HG02840 (cell line): Measurements from ENCODE around the gene CEP95.
"Not testable (repeated sequence)": the region's sequence is repeated elsewhere in the genome, so short reads cannot be mapped to it uniquely, and the experiment has no call there.

ENCODE experiments used
- ATAC-seq: cut with Tn5 transposase; IDR thresholded peaks from one replicate; pipeline ENCODE4 v1.9.1; 2021; ENCODE audit warnings: mild to moderate bottlenecking, moderate library complexity, moderate number of reproducible peaks; ENCODE audit not compliant: unreplicated experiment, low FRiP score

CEP95 gene

DNA sequence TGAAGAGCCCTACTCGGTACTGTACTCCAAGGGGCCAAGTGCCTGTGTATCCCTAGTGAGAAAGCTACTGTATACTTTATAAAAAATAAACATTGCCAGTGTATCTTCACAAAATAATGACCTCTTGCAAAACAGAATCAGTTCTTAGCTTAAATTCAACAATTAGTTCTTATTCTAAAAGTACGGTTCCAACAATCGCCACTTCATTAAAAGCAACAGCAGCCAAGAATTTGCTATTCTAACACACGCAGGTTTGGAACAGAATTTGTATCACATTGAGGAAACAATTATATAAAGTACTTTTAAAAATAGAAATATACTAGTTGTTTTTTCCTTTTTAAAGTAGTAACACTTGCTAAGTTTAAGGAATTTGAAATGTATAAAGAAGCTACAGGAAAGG is 48.5 kb downstream of the CEP95 start:
- no peak for ATAC-seq

DNA sequence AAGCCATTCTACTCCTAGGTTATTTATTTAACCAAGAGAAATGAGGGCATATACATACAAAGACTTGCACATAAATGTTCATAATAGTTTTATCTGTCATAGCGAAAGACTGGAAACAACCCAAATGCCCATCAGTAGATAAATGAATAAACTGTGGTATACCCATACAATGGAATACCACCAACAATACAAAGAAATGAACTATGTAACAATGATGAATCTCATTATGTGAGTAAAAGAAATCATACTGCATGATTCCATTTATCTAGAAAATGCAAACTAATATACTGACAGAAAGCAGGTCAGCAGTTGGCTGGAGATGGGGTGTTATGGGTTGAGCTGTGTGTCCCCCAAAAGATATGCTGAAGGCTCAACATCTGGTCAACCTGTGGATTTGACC is 57.3 kb downstream of the CEP95 start:
- ATAC-seq, result no peak

DNA sequence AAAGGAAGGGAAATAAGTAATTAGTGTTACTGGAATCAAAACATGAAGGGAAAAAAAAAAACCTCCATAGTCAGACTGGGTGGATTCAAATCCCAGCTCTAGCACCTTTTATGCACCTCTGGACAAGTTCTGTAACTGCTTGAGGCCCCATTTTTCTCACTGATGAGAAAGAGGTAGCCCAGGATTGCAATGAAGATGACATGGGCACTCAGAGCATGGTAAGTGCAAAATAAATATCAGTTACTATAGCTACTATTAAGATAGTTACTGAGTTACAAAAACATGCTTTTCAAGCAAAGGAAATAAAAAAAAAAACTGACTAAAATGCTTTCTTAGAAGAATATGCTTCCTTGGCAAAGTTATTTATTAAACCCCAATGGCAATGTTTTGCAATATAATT is 58.8 kb downstream of the CEP95 start:
- ATAC-seq, result no peak

DNA sequence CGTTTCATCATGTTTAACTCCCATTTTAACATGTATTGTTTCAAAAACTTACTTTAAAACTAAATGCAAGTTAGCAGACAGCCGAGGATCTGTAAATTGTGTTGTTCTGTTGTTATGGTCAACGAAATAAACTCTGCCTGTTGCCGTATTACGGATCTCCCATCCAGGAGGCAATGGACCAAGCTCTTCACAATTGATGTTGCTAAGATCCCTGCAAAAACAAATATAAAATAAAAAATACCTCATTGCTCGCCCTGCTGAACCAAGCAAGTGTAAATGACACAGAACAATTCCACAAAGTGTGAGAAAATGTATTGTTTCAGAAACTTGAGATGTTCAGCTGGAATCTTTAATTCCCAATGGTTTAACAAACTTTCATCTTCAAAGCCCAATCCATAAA is 65.0 kb downstream of the CEP95 start:
- no peak for ATAC-seq

- ATAC-seq, result no peak
Observed at GRCh38 chr17:64572682-64573154, 65.9 kb downstream of the CEP95 start.

GRCh38 chr17:64573214-64573613 is 66.4 kb downstream of the CEP95 start:
- ATAC-seq, result no peak

GRCh38 chr17:64574646-64575045 is 67.9 kb downstream of the CEP95 start:
- ATAC-seq, result no peak

DNA sequence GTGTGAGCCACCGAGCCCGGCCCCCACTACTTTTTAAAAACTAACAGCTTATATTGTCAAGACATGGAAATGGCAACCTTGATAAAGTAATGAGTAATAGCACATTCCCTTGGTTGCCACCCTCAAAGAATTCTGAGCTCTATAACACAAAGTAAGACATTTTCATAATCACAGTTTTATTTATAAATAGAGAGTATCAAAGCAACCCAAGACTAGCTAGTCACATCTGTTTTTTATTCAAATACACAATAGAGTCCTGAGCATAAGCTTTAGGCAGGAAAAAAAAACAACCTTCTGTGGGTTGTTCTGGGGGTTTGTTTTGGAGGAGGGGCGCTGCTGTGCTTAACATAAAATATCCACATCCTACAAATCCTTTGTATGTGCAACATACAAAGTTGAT is 68.7 kb downstream of the CEP95 start:
- no peak for ATAC-seq

- ATAC-seq, result not testable (repeated sequence)
Observed at GRCh38 chr17:64577025-64577424, 70.2 kb downstream of the CEP95 start.

DNA sequence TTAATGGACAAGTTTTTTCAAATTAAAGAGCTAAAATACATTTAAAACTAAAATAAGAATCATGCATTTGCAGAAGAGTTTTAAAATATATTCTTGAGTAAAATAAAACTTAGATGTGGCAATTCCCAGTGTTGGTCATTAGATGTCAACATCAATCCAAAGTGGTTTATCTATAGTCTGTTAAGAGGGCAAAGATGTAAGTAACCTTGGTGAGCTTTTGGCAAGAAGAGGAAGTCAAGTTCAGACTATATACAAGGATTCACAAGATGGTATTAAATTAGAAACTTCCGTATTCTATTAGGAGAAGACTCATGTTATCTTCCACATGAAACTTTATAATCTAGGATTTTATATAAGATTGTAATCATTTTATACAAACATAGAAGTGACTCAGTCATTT is 73.1 kb downstream of the CEP95 start:
- no peak for ATAC-seq

- no peak for ATAC-seq
Observed at GRCh38 chr17:64580384-64581315, 73.9 kb downstream of the CEP95 start.

DNA sequence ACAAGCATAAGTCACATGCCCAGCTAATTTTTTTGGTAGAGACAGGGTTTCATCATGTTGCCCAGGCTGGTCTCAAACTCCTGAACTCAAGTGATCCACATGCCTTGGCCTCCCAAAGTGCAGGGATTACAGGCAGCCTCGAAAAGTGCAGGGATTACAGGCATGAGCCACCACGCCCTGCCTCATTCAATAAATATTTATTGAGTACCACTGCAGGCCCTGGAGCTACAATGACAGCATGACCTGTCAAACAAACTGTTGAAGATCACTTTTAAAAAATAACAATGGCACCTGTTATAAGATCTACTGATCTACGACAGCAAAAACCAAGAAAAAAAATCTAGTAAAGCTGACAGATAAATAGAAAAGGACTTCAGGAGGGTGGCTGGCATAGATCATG is 76.3 kb downstream of the CEP95 start:
- no peak for ATAC-seq

DNA sequence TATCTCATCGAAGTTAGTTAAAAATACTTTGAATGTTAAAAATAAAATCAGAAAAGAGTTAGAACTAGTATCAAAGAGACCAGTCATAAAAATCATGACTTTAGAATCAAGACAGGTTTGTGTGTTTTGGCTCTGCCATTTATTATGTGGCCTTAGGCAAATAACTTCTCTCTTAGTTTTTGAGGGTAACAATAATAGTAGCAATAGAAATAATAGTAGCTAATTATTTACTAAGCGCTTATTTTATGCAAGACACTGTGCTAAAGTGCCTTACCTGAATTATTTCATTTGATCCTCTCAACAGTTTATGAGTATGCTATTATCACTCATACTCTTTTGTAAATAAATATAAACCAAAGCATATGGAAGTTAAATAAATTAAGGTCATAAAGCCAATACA is 78.4 kb downstream of the CEP95 start:
- no peak for ATAC-seq
